WTC11 (cell line): Measurements from ENCODE around the gene PDE6B. TPM values are rescaled to one million over a fixed set of nuclear protein-coding genes. Genes with fewer than 3 reads are reported as not detected.

Experiments used
- ATAC-seq: fragments of 200-7000 bp; cut with Tn5 transposase; 2 replicates; pipeline ENCODE4 v1.10.0; 2021; ENCODE audit warnings: mild to moderate bottlenecking, moderate library complexity
- CTCF ChIA-PET: fragments of 300-600 bp; sonication (Branson Sonifier 250); formaldehyde crosslinking; loops from one replicate; lab custom pipeline; 2021; ENCODE audit warnings: antibody characterized with exemption; lab: Charles Lee
- POLR2A ChIA-PET: fragments of 350-600 bp; sonication (Branson Sonifier 250); formaldehyde crosslinking; loops from one replicate; lab custom pipeline; 2021; ENCODE audit warnings: antibody characterized with exemption; lab: Charles Lee
- DNase-seq: peaks from one replicate; pipeline ENCODE4 v3.0.0; 2021; ENCODE audit warnings: low spot score
- H3K27ac Mint-ChIP-seq: 2 replicates; pipeline ENCODE4 v1.8.0; 2021; ENCODE audit warnings: mixed read lengths
- H3K27me3 Mint-ChIP-seq: 2 replicates; pipeline ENCODE4 v1.8.0; 2021; ENCODE audit warnings: low read depth, mild to moderate bottlenecking, moderate library complexity, mixed read lengths
- H3K36me3 Mint-ChIP-seq: 2 replicates; pipeline ENCODE4 v1.8.0; 2021; ENCODE audit warnings: mixed read lengths
- H3K4me1 Mint-ChIP-seq: 2 replicates; pipeline ENCODE4 v1.8.0; 2022; ENCODE audit warnings: mixed read lengths
- H3K4me3 Mint-ChIP-seq: 2 replicates; pipeline ENCODE4 v1.8.0; 2021; ENCODE audit warnings: mild to moderate bottlenecking, moderate library complexity, mixed read lengths
- H3K9me3 Mint-ChIP-seq: 2 replicates; pipeline ENCODE4 v1.8.0; 2021; ENCODE audit warnings: mixed read lengths
- AFF4 ChIP-seq: sonication (generic); formaldehyde crosslinking; IDR thresholded peaks from 2 replicates; pipeline ENCODE4 v1.8.1; 2023; ENCODE audit warnings: mild to moderate bottlenecking, missing genetic modification reagents, borderline replicate concordance
- ATF1 ChIP-seq: sonication (generic); formaldehyde crosslinking; IDR thresholded peaks from 2 replicates; pipeline ENCODE4 v1.8.1; 2023; ENCODE audit warnings: mild to moderate bottlenecking, moderate library complexity, missing genetic modification reagents
- ATF6 ChIP-seq: sonication (generic); formaldehyde crosslinking; IDR thresholded peaks from 2 replicates; pipeline ENCODE4 v1.8.1; 2023; ENCODE audit warnings: mild to moderate bottlenecking, missing genetic modification reagents
- CTCF ChIP-seq: fragments of 200-600 bp; IDR thresholded peaks from 2 replicates; pipeline ENCODE4 v1.8.0; 2022; ENCODE audit warnings: antibody characterized with exemption
- ESRRA ChIP-seq: sonication (generic); formaldehyde crosslinking; IDR thresholded peaks from 2 replicates; pipeline ENCODE4 v1.8.1; 2022; ENCODE audit warnings: mild to moderate bottlenecking, missing genetic modification reagents, borderline replicate concordance
- ETV6 ChIP-seq: sonication (generic); formaldehyde crosslinking; IDR thresholded peaks from 2 replicates; pipeline ENCODE4 v1.8.1; 2022; ENCODE audit warnings: mild to moderate bottlenecking, missing genetic modification reagents
- FOXK1 ChIP-seq: sonication (generic); formaldehyde crosslinking; IDR thresholded peaks from 2 replicates; pipeline ENCODE4 v1.8.0; 2022; ENCODE audit warnings: mild to moderate bottlenecking, moderate library complexity, missing genetic modification reagents
- IRF2 ChIP-seq: sonication (generic); formaldehyde crosslinking; IDR thresholded peaks from 2 replicates; pipeline ENCODE4 v1.8.0; 2022; ENCODE audit warnings: low read depth, missing genetic modification reagents, borderline replicate concordance
- JAZF1 ChIP-seq: fragments of 250-450 bp; sonication (Bioruptor Pico); IDR thresholded peaks from 2 replicates; pipeline ENCODE4 v1.9.0; 2021; ENCODE audit warnings: moderate library complexity, mild to moderate bottlenecking, inconsistent platforms
- KAT7 ChIP-seq: sonication (generic); formaldehyde crosslinking; IDR thresholded peaks from 2 replicates; pipeline ENCODE4 v1.8.1; 2023; ENCODE audit warnings: missing genetic modification reagents, mild to moderate bottlenecking, borderline replicate concordance
- NFYB ChIP-seq: sonication (generic); formaldehyde crosslinking; conservative IDR thresholded peaks from 2 replicates; pipeline ENCODE4 v1.8.0; 2022; ENCODE audit warnings: low read depth, missing genetic modification reagents
- NR1H2 ChIP-seq: sonication (generic); formaldehyde crosslinking; IDR thresholded peaks from 2 replicates; pipeline ENCODE4 v1.9.0; 2021; ENCODE audit warnings: mild to moderate bottlenecking, moderate library complexity, missing genetic modification reagents
- PREB ChIP-seq: sonication (generic); formaldehyde crosslinking; IDR thresholded peaks from 2 replicates; pipeline ENCODE4 v1.8.1; 2022; ENCODE audit warnings: mild to moderate bottlenecking, missing genetic modification reagents, moderate library complexity, borderline replicate concordance
- PRRX2 ChIP-seq: fragments of 250-450 bp; sonication (Bioruptor Pico); IDR thresholded peaks from 2 replicates; pipeline ENCODE4 v1.8.0; 2021; ENCODE audit warnings: mild to moderate bottlenecking
- SMAD4 ChIP-seq: sonication (generic); formaldehyde crosslinking; IDR thresholded peaks from 2 replicates; pipeline ENCODE4 v1.8.0; 2022; ENCODE audit warnings: mild to moderate bottlenecking, missing genetic modification reagents
- TEAD1 ChIP-seq: sonication (generic); formaldehyde crosslinking; IDR thresholded peaks from 2 replicates; pipeline ENCODE4 v1.8.0; 2022; ENCODE audit warnings: mild to moderate bottlenecking, missing genetic modification reagents
- ZSCAN18 ChIP-seq: fragments of 250-450 bp; sonication (Bioruptor Pico); IDR thresholded peaks from 2 replicates; pipeline ENCODE4 v2.1.2; 2022; ENCODE audit warnings: mild to moderate bottlenecking, moderate library complexity
- total RNA-seq: library from RNA; stranded (reverse); gene quantifications from 3 replicates; pipeline ENCODE4 v1.2.3, GENCODE V29; 2021
- TF ChIP-seq, protein P1 (sequence below): sonication (generic); formaldehyde crosslinking; conservative IDR thresholded peaks from 2 replicates; pipeline ENCODE4 v1.8.1; 2023; ENCODE audit warnings: mild to moderate bottlenecking, low read depth, missing genetic modification reagents, moderate library complexity
- TF ChIP-seq, protein P2 (sequence below): sonication (generic); formaldehyde crosslinking; IDR thresholded peaks from 2 replicates; pipeline ENCODE4 v1.8.1; 2023; ENCODE audit warnings: mild to moderate bottlenecking, missing genetic modification reagents
- TF ChIP-seq, protein P3 (sequence below): sonication (generic); formaldehyde crosslinking; IDR thresholded peaks from 2 replicates; pipeline ENCODE4 v1.8.1; 2022; ENCODE audit warnings: low read depth, mild to moderate bottlenecking, moderate library complexity, missing genetic modification reagents, borderline replicate concordance

The PDE6B gene
- total RNA-seq, 1 experiment from 2014 or later, result 7.1 TPM

DNA sequence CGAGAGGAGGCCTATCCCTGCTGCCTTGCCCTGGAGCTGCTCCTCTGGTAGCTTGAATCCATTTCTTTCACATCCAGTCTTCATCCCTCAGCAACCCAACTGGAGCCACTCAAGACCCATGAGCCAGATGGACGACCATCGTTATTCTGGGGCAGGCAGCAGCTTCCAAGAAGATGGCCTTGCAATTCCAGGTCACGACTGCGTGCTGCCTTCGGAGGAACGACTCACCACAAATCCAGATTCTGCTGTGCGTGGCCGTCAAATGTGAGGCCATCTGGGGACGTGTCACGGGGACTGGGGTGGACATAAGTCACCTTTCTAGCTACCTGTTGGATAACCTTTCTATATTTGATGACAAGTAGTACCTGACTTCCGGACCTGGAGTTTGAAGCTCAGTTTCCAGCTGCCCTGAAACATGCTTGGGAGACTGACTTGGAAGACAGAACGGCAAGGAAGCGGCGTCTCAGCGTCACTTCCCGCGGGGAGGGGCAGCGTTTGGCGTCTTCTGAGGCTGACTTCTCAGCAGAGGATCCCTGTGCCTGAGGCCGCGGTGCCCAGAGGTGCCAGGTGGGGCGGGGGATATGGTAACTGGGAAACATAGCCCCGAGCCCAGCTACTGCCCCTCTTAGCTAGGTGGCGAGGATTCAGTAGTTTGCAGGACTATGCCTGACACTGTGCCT is 37.6 kb upstream of the PDE6B start (continued):
- TF ChIP-seq, protein P1, sequence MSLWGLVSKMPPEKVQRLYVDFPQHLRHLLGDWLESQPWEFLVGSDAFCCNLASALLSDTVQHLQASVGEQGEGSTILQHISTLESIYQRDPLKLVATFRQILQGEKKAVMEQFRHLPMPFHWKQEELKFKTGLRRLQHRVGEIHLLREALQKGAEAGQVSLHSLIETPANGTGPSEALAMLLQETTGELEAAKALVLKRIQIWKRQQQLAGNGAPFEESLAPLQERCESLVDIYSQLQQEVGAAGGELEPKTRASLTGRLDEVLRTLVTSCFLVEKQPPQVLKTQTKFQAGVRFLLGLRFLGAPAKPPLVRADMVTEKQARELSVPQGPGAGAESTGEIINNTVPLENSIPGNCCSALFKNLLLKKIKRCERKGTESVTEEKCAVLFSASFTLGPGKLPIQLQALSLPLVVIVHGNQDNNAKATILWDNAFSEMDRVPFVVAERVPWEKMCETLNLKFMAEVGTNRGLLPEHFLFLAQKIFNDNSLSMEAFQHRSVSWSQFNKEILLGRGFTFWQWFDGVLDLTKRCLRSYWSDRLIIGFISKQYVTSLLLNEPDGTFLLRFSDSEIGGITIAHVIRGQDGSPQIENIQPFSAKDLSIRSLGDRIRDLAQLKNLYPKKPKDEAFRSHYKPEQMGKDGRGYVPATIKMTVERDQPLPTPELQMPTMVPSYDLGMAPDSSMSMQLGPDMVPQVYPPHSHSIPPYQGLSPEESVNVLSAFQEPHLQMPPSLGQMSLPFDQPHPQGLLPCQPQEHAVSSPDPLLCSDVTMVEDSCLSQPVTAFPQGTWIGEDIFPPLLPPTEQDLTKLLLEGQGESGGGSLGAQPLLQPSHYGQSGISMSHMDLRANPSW, result no peak
- TF ChIP-seq IRF2 (CRISPR knock-in tag), result no peak

DNA sequence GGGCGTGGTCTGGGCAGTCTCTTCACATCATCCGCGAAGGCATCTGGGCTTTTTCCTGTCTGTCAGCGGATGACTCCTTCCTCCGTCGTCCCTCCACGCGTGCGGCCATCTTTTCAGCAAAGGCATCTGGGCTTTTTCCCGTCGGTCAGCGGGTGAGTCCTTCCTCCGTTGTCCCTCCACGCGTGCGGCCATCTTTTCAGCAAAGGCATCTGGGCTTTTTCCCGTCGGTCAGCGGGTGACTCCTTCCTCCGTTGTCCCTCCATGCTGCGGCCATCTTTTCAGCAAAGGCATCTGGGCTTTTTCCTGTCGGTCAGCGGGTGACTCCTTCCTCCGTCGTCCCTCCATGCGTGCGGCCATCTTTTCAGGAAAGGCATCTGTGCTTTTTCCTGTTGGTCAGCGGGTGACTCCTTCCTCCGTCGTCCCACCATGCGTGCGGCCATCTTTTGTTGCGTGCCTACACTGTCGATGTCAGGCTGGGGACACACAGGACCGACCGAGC is 37.0 kb upstream of the PDE6B start:
- Mint-ChIP-seq H3K27ac (no peak overlapping the region), H3K36me3 (peaks cover 7% of the 10 kb centered on the region), H3K9me3 (peaks cover 14% of the 10 kb centered on the region), H3K27me3 (peaks cover 20% of the 10 kb centered on the region), H3K4me3 (no peak overlapping the region), H3K4me1 (no peaks in the 10 kb centered on the region)
- TF ChIP-seq ATF6 (CRISPR knock-in tag) (no peak), PREB (CRISPR knock-in tag) (no peak), NR1H2 (CRISPR knock-in tag) (no peak), ETV6 (CRISPR knock-in tag) (no peak), ESRRA (CRISPR knock-in tag) (no peak), NFYB (CRISPR knock-in tag) (no peak), TEAD1 (CRISPR knock-in tag) (no peak), SMAD4 (no peak), AFF4 (CRISPR knock-in tag) (no peak), JAZF1 (CRISPR knock-in tag) (no peak), ATF1 (CRISPR knock-in tag) (no peak), ZSCAN18 (CRISPR knock-in tag) (no peak), KAT7 (CRISPR knock-in tag) (no peak), CTCF (no peak), FOXK1 (CRISPR knock-in tag) (no peak), PRRX2 (CRISPR knock-in tag) (no peak)
- TF ChIP-seq, protein P2, sequence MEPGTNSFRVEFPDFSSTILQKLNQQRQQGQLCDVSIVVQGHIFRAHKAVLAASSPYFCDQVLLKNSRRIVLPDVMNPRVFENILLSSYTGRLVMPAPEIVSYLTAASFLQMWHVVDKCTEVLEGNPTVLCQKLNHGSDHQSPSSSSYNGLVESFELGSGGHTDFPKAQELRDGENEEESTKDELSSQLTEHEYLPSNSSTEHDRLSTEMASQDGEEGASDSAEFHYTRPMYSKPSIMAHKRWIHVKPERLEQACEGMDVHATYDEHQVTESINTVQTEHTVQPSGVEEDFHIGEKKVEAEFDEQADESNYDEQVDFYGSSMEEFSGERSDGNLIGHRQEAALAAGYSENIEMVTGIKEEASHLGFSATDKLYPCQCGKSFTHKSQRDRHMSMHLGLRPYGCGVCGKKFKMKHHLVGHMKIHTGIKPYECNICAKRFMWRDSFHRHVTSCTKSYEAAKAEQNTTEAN (CRISPR knock-in tag), result no peak
- TF ChIP-seq, protein P3, sequence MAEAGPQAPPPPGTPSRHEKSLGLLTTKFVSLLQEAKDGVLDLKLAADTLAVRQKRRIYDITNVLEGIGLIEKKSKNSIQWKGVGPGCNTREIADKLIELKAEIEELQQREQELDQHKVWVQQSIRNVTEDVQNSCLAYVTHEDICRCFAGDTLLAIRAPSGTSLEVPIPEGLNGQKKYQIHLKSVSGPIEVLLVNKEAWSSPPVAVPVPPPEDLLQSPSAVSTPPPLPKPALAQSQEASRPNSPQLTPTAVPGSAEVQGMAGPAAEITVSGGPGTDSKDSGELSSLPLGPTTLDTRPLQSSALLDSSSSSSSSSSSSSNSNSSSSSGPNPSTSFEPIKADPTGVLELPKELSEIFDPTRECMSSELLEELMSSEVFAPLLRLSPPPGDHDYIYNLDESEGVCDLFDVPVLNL, result no peak
- DNase-seq, result no peak
- POLR2A ChIA-PET, result no interaction called here
- CTCF ChIA-PET, result interaction anchor here (1.1 kb wide), 1 partner anchor 96 kb away, joined by 3 read pairs; no protein-coding TSS in a partner anchor
- no peak for ATAC-seq
